ENCODE data around the gene RHD. TPM values are rescaled to one million over a fixed set of nuclear protein-coding genes. Genes with fewer than 3 reads are reported as not detected.
A peak's percentile ranks its signal among the peaks of the same experiment; 100 is the strongest.

Gene RHD
- total and polyA plus RNA-seq, 12 donors = 0.05 to 0.94 (median 0.23) TPM; not detected in 7

GRCh38 chr1:25243907-25244306 is 28.4 kb upstream of the RHD start:
- DNase-seq = no peak
- Histone ChIP-seq H3K4me3 (no peak overlapping the region), H3K36me3 (replicated peaks in 1 of 2) (peaks cover 0 to 45% of the 10 kb centered on the region in 2 donors), H3K4me1 (replicated peaks in 1 of 2) (peaks cover 31 to 54% of the 10 kb centered on the region in 2 donors), H3K27ac (no peak overlapping the region), H3K9me3 (replicated peaks in 1 of 3) (no peaks in the 10 kb centered on the region), H3K27me3 (no peaks in the 10 kb centered on the region)
- TF ChIP-seq POLR2A (IDR thresholded peaks at IDR 0.05) = no peak
- no peak for TF ChIP-seq CTCF (IDR thresholded peaks at IDR 0.05)
- WGBS, 4 donors = 58 to 65% (median 61%) methylated on average over 6 of the region's 6 CpGs
- intact Hi-C loops (cut with DNase I) = no loop called here

- Histone ChIP-seq H3K4me1 (replicated peaks in 1 of 2) (peaks cover 21 to 44% of the 10 kb centered on the region in 2 donors), H3K9me3 (replicated peaks in 1 of 3) (no peaks in the 10 kb centered on the region), H3K27me3 (no peaks in the 10 kb centered on the region), H3K4me3 (peak overlapping the region in 1 of 4 donors; percentile 68), H3K36me3 (replicated peaks in 1 of 2) (peaks cover 0 to 45% of the 10 kb centered on the region in 2 donors), H3K27ac (no peak overlapping the region)
- TF ChIP-seq POLR2A (IDR thresholded peaks at IDR 0.05) (no peak), CTCF (IDR thresholded peaks at IDR 0.05) (no peak)
- 66 to 78% (median 69%) methylated on average over 5 of the region's 5 CpGs for WGBS, 4 donors
- intact Hi-C loops (cut with DNase I) = no loop called here
- peak in 1 of 7 donors; percentile 48 for DNase-seq
Observed at GRCh38 chr1:25245393-25245792, 26.9 kb upstream of the RHD start.

- intact Hi-C loops (cut with DNase I) = no loop called here
Observed at GRCh38 chr1:25245809-25246599, 26.3 kb upstream of the RHD start.

More at GRCh38 chr1:25245809-25246599, 26.3 kb upstream of the RHD start:
- Histone ChIP-seq H3K4me3 (peak overlapping the region; percentile 62 to 98 (median 82)), H3K9me3 (replicated peaks in 1 of 3) (no peaks in the 10 kb centered on the region), H3K4me1 (replicated peaks in 1 of 2) (peaks cover 16 to 37% of the 10 kb centered on the region in 2 donors), H3K27me3 (no peaks in the 10 kb centered on the region), H3K36me3 (replicated peaks in 1 of 2) (peaks cover 0 to 45% of the 10 kb centered on the region in 2 donors), H3K27ac (peak overlapping the region; percentile 95 to 100 (median 99))
- DNase-seq = peak in 3 of 7 donors; percentile 34 to 68 (median 38)
- 17 to 38% (median 26%) methylated on average over 17 to 30 of the region's 30 CpGs for WGBS, 4 donors
- TF ChIP-seq POLR2A (IDR thresholded peaks at IDR 0.05) (no peak), CTCF (IDR thresholded peaks at IDR 0.05) (no peak)

Measured in adrenal gland (tissue), 12 donors.